SK-N-DZ (cell line): ENCODE measurements around the gene LDLRAD3.

Source experiments
- DNase-seq: peaks from one replicate; pipeline ENCODE4 v3.0.0-alpha.2; 2015; ENCODE audit warnings: low spot score

The LDLRAD3 gene

DNA sequence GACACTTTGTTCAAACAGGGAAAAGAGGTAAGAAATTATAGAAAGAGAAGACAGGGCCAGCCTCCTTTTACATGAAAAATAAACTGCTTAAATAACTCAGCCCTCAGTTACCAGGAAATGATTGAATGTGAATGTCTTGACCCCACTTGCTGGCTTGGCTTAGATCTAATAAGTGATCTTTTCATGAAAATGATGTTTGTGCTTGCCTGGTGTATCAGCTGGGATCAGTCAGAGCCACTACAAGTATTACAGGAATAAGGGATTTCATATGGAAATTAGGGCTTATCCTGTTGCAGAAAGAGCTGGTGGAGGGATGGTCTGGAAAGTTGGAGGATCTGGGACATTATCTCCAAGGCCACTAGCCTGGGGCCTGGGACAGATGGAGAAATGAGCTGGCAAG is 293.5 kb downstream of the LDLRAD3 start:
- DNase-seq = no peak

DNA sequence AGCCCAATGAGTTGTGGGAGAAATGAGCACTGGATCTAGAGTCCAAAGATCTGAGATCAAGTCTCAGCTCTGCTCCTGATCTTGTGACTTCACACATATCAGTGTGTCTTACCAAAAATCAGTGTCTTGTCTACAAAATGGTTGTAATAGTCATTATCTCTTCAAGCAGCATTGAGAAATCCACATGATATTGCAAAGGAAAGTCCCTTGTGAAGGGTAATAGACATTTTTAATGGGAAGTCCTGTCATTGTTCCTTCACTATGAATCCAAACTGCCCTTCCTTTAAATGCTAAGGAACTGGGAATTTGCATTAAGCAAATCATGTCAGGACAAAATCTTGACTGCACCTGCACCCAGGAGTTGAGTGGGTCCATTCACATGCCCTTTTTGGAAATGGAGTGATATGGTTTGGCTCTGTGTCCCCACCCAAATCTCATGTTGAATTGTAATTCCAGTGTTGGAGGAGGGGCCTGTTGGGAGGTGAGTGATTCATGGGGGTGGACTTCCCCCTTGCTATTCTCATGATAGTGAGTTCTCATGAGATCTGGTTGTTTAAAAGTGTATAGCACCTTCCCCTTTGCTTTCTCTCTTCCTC is 294.3 kb downstream of the LDLRAD3 start:
- DNase-seq = no peak

DNA sequence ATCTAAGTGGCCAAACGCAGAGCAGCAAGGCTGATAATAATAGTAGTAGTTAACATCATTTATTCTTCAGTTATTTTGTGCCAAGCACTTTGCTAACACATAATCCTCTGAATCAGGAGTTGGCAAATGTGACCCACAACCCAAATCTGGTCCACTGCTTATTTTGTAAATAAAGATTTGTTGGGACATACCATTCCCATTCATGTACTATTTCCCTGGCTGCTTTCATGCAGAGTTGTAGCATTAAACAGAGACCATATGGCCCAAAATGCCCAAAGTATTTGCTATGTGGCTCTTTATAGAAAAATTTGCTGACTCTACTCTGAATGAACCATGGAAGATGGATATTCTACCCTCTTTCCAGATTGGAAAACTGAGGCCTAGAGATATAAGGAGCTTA is 295.0 kb downstream of the LDLRAD3 start:
- no peak for DNase-seq

DNA sequence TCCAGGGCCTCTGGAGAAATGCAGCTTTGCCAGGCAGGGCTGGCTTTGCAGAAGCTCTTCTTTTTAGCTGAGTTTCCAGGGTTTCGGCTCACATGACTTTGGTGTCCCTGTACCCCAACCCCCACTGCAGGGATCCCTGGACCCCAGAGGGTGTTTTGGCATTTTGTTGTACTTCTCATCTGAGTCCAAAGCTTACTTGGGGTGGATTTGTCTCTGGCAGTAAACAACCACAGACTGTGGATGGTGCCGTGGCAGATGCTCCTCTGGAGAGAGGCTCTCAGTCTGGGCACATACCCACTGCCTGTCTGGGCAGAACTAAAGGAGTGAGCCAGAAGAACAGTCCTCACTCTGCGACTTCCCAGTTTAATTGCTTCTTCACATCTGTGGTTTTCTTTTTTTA is 295.8 kb downstream of the LDLRAD3 start:
- DNase-seq = no peak

DNA sequence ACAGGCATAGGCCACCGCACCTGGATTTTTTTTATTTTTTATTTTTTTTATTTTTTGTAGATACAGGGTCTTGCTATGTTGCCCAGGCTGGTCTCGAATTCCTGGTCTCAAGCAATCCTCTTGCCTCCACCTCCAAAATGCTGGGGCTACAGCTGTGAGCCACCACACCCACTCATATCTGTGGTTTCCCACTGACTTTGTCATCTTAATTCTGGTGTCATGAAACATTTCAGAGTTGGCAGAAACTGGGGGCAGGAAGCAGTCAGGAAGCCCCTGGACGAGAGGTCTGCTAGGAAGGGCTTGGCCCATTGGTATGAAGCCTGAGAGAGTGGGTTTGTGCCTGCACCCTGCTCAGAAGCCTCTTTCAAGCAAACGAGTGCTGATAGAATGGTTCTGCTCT is 296.3 kb downstream of the LDLRAD3 start:
- no peak for DNase-seq

DNA sequence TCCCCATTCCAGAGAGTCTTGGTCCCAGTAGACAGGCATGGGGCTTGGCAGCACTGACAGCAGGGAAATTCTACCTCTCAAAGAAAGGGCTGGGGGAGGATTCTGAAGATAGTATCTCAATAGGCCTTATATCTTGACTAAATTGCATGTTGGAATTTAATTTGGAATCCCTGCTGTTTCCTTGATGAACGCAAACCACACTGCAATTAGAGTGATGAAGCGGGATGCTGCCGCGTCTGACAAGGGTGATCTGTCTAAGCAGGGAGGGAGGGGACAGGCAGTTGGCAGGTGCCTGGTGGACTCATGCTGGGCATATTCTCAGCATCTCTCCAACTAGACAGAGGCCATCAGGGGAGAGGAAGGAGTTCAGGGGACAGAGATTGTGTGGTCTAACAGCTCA is 296.9 kb downstream of the LDLRAD3 start:
- peak; percentile 93 for DNase-seq

DNA sequence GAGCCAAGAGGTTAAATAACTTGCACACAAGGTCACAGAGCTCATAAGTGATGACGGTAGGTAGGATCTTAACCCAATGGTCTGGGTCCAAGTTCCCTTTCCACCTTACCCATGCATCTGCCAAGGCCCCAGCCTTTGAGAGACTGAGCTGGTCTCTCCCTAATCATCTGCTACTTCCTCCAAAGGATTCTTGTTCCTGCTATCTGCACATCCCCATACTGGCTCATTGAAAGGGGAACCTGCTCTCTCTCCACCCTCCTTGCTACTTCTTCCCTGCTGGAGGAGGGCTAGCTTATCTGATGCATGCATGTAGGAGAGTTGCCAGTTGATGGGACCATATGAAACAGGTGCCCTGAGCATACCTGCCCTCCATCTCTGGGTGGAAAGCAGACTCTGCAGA is 297.6 kb downstream of the LDLRAD3 start:
- no peak for DNase-seq

DNA sequence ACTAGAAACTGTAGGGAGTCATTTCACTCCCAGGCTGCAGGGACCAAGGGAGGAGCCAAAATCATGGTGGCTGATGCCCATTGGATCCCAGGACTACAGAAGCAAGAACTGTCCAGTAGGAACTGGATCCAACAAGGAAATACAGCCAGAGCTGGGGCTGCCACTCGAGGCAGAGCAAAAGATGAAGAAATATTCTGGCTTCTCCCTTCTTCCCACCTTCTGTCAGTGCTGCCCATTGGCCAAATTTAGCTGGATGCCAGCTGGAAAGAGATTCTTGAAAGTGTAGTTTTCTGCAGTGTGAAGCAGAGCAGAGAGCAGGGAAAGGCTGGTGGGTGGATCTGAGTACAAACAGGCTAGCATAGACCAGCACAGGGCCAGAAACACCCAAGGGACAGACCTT is 299.8 kb downstream of the LDLRAD3 start:
- DNase-seq = no peak

DNA sequence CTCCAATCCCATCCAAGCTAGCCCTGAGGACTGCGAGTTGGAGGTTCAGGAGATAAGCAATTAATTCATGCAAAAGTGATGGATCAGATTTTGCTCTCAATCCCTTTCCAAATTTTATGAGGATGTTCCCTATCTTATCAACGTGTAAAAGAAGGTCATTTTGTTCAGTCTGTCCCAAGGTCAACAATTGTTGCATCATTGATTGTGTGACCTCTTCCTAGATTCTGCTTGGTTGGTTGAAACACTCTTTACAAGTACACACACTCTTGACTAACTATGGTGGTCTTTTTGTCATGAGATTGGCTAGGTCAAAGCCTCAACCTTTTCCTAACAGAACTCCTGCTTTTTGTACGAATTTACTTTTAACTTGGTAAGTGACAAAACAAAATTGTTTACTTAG is 303.6 kb downstream of the LDLRAD3 start:
- no peak for DNase-seq

DNA sequence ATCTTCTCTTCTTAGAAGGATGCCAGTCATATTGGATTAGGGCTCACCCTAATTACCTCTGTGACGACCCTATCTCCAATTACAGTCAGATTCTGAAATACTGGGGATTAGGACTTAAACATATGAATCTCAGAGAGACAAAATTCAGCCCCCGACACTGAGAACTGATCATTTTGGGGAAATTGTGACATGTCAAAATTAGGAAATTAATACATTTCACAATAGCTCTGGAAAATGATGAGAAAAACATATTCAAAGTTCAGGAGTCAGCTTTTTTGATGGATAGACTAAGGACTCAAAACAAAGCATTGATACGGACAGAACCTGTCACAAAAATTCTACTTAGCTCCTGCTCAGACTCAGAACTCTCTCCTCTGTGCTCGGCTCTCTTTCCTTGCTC is 304.6 kb downstream of the LDLRAD3 start:
- no peak for DNase-seq

DNA sequence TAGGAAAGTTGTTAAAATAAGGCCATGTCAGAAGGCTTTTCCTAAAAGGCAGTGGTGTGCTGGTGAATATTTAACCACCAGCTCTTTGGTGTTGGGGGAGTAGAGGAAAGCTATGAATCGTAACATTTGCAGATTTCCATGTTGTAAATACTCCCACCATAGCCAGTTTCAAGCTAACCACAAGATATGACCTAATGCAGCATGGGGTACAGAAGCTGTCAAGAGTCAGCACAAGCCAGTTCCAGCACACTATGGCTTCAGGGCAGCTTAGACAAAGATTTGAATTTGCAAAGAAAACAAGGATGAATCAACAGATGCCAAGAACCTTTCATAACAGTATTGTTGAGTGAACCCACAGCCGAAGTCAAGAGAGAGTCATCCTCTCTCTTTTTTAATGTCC is 305.4 kb downstream of the LDLRAD3 start:
- DNase-seq = no peak

DNA sequence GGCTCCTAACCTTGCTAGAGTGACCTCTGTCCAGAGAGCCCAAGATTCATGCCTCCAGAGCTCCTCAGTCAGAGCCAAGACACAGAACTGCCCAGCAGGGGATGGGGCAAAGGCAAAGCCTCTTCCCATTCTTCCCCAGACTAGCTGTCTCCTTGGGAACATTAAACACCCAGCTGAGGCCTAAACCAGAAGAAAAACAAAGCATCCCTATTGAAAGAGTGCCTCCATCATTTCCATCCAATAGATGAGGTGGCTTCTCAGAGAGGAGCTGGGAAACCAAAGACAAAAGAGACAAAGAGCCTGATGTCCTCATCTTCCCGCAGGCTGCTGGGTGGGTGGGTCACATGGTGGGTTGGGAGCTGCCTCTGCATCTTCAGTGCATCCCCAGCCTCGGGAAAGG is 308.0 kb downstream of the LDLRAD3 start:
- DNase-seq = no peak

DNA sequence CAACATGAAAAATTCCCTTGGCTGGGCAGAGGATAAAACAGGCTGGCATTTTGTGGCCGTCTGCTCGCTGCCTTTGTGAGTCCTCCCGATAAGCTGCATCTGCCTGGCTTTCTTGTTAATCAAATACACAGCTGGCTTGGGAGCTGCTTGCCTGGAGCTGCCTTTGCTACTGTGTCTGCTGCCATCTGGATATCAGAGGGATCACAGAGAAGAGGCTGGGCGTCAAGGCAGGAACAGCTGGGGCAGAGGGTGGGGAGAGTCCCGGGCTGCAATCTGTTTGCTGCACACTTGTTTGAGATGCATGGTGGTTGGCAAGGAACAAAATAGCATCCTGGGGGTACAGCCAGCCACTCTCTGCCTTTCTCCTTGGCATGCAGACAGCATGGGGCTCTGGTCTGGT is 309.4 kb downstream of the LDLRAD3 start:
- DNase-seq = peak; percentile 91

DNA sequence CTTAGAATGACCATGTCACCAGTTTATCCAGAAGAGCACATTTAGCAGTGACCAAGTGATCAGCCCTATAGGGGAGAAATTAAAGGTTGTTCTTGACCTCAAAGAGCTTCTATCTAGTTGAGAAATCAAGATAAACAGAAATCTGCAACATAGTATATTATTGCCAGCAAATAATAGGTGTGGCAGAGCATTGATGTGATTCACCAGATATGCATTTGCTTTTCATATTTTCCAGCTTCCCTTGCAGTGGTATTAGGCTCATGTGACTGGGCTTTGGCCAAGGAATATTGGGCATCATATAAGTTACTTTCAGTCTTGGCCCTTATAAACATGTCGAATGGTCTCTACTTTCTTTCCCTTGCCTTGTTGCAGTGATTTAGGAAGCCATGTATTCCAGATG is 310.9 kb downstream of the LDLRAD3 start:
- no peak for DNase-seq

DNA sequence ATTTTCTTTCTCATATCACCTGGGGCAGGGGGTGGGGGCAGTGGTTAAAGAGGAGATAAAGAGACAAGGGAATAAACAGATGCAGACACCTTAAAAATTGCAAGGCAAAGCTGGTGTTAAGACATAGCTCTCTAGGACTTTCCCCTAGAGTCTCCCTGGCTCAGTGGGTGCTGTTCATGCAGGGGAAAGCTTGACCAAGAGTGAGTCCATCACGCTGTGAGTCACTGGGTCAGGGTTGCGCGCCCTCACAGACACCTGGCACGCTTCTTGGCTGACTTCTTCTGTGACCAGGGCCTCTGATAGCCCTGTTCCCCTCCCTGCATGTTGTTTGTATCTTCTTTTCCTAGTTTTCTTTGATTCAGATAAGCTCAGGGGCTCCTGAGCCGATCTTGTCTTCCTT is 313.5 kb downstream of the LDLRAD3 start:
- no peak for DNase-seq

DNA sequence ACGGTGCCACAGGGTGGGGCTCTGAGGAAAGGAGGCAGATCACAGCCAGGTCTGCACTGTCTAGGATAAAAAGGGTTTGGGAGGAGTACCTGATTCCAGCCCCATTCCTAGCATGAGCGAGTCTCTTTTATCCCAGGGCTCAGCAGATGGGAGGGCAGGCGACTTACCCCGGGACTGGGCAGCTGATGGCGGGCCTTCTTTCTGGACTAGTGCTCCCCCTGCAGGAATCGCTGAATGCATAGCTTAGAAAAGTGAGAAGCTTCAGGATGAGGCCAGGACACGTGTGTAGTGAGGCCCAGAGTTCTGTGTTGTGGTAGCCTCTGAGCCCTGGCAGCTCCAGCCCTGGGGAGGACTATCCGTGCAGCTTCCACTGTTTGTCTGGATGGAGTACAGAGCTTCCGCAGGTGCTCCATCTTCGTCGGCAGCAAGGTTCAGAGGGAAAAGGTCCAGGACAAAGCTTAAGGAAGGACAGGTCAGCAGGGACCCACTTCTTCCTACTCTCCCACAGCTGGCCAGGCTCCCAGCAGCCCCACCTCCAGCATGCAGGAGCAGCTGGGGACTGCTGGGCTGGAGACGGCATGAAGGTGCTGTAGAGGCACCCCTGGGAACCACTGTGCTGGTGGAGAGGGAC is 315.0 kb downstream of the LDLRAD3 start:
- DNase-seq = peak; percentile 78

DNA sequence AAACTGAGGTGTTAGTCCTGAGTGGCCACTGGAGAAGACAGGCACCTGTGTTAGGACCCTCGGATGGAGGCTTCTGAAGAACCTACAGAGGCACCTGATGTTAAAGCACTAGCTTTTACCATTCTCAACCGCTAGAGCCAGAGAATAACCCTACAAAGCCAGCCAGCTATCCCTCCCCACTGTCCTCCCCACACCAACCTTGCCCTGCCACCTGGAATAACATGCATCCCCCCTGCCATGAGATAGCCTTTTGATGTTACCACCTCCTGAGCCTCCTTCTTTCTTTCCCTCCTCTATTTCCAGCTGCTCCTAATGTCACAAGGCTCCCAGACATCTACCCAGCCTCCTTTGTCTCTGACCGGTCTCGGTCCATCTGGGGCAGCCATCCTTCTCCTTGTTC is 317.2 kb downstream of the LDLRAD3 start:
- DNase-seq = no peak

DNA sequence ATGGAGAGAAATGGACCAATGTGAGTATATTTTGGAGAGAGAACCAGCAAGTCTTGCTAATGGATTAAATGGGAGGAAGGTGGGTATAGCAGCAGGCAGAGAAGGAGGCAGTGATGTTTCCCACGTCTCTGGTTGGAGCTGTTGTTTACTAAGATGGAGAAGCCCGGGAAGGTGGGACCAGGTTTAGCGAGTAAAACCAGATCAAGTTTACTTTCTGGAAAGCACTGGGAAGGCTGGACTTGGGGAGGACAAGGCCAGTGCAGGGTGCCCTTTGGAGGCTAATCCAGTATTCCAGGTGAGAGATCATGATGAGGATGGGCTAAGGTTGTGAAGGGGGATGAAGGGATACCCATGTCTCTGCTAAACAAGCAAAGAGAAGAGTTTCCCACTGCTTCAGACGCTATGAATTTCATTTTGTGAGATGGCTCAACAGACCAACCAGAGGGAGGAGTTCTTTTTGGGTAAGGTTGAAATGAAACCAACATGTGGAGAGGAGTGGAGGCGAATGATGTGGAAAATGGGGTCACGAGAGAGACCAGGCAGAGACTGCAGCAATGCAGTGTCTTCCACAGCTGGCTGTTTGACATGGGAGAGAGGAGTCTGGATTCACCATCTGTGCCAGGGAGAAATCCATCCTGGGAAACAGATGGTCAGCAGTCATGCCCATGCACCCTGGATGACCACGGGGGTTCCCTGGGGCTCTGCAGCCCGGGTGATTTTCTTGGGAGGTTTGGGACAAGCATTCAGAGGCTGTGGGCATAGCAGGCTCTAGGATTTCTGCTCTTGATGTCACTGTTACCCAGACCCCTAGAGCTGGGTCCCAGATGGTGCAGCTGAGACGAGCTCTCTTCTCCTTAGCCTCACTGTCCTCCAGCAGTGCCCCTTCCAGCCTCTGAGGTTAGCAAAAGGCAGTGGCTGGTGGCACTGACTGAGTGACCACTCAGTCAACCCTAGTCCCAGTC is 320.4 kb downstream of the LDLRAD3 start:
- DNase-seq = no peak

DNA sequence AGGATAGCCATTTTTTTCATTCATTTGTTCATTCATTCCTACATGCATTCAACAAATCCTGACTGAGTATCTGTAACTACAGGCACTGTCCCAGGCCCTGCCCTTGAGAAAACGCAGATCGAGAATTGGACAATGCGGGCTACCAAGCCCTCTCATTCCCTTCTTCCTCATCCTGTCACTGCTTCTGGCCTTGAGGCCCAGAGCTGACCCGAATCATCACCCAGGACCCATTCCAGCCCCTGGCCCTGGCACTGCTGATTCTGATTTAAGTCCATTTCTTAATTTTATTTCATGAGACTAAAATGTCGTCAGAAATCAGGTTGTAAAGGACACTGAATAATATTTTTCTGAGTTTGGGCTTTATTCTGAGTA is 321.1 kb downstream of the LDLRAD3 start:
- no peak for DNase-seq

DNA sequence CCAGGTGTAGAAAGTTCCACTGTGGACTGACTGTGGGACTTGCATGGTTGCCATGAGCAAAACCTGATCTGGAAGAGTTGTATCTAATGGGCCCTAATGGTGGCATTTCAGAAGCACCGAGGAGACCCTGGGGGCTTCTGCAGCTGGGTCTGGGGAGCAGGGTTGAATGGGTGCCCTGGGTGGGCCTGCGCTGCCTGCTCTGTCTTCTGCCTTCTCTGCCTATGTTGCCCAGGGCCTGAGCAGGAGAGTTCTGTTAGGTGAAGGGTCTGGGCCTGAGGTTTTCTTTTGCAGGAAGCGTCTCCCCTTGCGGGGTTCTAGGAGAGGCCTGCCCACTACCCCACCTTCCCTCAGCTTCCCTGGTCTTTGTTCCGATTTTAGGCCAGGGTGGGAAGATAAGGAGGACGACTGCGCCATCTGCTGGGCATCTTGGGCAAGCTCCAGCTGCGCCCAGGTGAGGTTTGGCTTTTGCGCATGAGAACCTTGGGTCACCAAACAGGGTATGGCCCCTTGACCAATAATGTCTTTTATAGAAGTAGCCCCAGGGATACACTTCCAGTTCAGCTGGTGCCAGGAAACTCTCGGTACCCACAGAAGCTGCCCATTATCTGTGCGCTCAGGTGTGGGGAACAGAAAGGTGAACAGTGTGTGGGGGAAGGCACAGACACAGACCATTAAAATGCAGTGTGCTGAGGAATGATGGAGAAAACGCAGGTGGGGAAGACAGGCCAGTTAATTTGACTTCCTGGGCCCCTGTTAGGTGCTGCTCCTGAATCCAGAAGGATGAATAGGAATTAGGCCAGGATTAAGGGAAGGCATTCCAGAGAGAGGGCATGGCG is 322.1 kb downstream of the LDLRAD3 start:
- DNase-seq = peak; percentile 64

DNA sequence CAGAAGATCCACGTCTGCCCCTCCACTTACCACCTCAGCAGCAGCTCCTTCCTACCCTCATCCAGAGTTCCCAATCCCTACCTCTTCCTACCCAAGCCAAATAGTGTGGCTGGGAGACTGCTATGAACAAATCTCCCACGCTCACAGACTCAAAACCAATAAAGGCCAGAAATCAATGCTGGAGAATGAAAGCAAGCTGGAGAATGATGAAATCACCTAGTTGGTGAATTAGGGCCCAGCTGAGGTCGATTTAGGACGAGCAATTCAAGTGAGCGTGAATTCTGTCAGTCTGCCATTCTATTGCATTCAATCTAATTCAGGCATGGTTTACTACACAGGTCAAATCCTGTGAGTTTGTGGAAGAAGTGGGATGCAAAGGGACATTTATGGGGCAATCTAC is 322.9 kb downstream of the LDLRAD3 start:
- no peak for DNase-seq
